IPS-11a (cell line): Measurements from ENCODE around the gene LYZL6.
"Not testable (repeated sequence)": the region's sequence is repeated elsewhere in the genome, so short reads cannot be mapped to it uniquely, and the experiment has no call there.

Source experiments
- H3K4me3 ChIP-seq: one replicate; pipeline ENCODE4 v1.5.1; 2013; ENCODE audit warnings: low read depth, low read length, control low read depth

Gene LYZL6

DNA sequence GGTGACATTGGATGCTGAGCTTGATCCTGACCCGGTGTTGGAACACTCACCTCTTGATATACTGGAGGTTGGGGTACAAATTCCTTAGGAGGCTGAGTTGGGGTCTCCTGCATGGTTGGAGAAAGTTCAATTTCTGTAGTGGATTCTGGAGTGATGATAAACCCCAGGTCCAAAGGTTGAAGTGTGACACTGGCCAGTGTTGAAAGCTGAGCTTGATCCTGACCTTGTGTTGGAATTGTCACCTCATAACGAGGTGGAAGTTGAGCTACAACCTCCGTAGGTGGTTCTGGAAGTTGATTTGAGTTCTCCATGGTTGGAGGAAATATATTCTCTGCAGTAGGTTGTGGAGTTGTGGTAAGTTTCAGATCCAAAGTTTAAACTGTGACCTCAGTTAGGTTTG is 34.1 kb downstream of the LYZL6 start:
- no peak overlapping the region for H3K4me3 ChIP-seq

GRCh38 chr17:35907691-35908090 is 35.8 kb downstream of the LYZL6 start:
- no peak overlapping the region for H3K4me3 ChIP-seq

- no peak overlapping the region for H3K4me3 ChIP-seq
These were observed 36.4 kb downstream of the LYZL6 start for GRCh38 chr17:35906926-35907637.

DNA sequence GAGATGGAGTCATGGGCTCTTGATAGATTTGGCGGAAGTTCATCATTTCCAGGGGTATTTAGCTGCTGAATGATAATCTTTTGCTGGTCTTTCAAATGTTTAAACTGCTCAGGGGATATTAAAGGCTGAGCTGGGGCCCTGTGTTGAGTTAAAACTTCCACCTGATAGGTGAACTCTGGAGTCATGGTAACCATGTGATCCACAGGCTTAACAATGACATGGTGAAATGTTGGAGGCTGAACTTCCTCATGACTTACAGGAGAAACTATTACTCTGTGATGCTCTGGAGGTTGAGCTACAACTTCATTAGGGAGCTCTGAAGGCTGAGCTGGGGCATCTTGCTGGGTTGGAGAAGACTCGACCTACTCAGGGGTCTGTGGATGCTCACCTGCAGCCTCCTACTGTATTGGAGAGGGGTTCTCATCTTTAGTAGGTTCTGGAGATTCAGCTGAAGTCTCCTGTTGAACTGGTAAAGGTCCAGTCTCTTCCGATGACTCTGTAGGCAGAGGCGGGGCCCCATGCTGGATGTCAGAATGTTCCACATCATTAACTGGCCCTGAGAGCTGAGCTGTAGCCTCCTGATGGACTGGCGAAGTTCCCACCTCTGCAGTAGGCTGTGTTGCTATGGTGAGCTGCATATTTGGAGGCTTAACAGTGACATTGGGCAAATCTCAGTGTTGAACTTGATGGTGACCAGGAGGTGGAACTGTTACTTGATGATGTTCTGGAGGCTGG is 37.2 kb downstream of the LYZL6 start:
- no peak overlapping the region for H3K4me3 ChIP-seq

DNA sequence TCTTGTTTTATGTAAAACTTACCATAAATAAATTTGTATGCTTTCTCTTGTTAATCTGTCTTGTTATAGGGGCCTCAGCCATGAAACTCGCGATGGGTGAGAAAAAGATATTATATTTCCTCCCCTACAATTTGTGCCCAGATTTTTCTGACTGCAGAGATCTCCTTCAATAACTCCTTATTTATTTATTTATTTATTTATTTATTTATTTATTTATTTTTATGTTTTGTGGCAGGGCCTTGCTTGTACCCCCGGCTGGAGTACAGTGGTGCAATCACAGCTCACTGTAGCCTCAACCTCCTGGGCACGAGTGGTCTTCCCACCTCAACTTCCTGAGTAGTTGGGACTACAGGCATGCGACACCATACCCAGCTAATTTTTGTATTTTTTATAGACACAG is 40.1 kb downstream of the LYZL6 start:
- H3K4me3 ChIP-seq, result no peak overlapping the region

DNA sequence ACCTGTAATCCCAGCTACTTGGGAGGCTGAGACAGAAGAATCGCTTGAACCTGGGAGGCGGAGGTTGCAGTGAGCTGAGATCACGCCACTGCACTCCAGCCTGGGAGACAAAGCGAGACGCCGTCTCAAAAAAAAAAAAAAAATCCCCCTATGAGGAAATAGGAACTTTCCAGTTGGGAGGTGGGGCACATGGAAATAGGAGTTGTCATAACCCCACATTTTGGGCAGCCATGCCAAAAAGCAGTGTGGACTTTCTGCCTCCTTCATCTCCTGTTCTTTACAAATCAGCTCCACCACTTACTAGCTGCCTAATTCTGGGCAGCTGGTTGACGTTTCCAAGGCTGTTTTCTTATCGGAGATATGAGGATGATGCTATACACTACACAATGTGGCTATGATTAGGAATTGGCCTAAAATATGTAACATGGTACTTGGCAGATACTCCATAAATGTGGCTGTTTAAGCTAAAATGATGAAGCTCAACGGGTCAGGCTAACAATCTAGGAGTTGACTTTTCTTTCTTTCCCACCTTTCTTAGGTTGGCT is 41.8 kb downstream of the LYZL6 start:
- no peak overlapping the region for H3K4me3 ChIP-seq

GRCh38 chr17:35900708-35901480 is 42.6 kb downstream of the LYZL6 start:
- no peak overlapping the region for H3K4me3 ChIP-seq

DNA sequence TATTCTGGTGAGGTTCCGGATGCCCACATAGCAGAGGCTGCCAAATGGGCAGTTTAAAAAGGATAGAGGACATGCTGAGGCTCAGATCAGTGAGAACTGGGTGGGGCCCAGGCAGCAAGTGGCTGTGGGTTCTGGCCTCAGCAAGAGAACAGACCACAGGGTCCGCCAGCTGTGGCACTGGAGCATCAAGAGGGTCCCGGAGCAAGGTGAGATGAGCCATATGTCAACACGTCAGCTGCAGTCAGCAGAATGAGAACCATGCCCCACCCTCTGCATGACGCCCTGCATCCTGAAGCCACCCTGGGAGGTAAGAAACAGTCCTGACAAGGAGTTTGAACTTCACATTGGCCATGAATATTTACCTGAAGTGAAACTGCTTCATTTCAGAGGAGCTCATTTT is 43.2 kb downstream of the LYZL6 start:
- H3K4me3 ChIP-seq, result no peak overlapping the region

DNA sequence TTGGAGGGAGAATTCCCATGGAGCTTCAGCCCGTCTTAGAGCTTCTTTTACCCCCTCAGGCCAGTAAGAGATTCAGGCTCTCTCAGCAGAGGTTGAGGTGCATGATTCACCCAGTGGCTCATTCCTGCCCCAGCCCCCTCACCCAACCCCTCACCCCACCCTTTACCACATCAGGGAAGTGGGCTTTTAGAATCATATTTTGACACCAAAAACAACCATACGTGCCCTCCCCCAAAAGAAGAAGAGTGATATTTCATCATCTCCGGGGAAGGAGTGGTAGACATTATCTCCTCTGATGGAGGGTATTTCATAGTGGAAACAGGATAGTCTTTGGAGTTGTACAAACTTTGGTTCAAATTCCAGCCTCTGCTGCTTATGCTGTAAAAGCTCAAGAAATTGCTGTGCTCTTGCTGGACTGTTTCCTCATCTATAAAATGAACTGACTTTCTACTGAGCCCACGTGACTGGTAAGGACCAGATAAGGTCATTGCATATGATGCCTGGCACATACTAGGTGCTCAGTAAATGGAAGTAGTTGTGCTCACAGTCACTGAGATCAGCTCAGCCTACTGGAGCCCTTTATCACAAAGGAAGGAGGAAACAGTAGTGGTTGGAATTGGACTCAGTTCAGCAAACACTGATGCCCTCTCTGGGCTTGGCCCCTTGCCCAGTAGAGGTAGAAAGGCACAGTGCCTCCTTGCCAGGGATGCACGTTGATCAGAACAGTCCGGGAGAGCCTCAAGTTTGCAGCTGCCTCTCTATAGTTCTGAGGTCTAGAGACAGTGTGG is 45.0 kb downstream of the LYZL6 start:
- no peak overlapping the region for H3K4me3 ChIP-seq

DNA sequence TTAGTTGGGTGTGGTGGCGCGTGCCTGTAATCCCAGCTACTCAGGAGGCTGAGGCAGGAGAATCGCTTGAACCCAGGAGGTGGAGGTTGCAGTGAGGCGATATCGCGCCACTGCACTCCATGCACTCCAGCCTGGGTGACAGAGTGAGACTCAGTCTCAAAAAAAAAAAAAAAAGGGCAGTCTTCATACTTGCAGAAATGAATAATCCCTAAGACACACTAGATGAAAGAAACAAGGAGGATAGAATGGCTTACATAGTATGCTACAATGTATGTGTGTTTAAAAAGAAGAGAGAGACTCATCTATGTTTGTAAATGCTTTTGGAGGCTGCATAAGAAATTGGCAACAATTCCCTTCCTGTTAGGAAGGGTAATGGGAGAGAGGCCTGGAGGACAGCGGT is 45.7 kb downstream of the LYZL6 start:
- H3K4me3 ChIP-seq, result not testable (repeated sequence)

- H3K4me3 ChIP-seq, result no peak overlapping the region
These were observed 47.6 kb downstream of the LYZL6 start for GRCh38 chr17:35895636-35896587.

GRCh38 chr17:35894206-35894605 is 49.3 kb downstream of the LYZL6 start:
- H3K4me3 ChIP-seq, result no peak overlapping the region

GRCh38 chr17:35893751-35894150 is 49.8 kb downstream of the LYZL6 start:
- H3K4me3 ChIP-seq, result no peak overlapping the region

DNA sequence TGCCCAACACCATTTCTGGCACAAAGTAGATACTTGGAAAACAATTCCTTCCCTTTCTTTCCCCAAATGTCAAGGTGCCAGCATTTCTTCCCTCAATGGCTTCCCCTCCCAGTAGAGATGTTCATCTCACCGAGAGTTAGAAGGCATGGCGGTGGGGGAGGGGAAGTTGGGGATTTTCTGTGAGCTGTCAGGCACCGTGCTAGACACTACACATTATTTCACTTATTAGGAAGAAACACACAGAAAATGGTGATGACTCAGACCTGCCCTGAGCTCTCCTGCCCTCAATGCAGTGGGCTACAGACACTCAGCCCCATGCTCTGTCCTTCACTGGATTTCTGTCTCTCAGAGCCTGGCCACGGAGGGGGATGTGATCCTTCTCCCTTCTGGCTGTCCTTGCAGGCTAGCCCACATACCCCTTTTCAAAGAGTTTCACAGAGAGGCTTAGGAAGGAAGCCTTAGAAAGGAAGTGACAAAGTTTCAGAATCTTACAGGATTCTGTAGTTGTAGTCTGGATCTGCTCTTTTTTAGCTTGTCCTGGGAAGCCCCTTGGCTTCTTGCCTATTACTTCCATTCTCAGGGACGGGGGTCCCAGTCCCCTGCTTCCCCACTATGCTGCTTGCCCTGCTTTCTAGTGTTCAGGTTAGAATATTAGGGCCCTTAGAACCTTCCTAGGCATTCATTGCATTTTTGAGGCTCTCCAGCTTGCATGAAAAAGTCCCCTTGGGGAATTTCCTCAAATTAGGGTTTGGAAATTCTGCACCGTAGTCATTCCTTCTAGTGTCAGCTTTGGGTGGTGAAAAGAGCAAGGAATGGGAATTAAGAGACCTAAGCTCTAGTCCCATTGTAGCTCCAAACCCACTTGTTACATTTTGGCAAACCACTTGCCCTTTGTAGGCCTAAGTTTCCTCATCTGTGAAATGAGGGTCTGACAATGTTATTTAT is 51.1 kb downstream of the LYZL6 start:
- no peak overlapping the region for H3K4me3 ChIP-seq

GRCh38 chr17:35891269-35891668 is 52.2 kb downstream of the LYZL6 start:
- H3K4me3 ChIP-seq, result no peak overlapping the region

DNA sequence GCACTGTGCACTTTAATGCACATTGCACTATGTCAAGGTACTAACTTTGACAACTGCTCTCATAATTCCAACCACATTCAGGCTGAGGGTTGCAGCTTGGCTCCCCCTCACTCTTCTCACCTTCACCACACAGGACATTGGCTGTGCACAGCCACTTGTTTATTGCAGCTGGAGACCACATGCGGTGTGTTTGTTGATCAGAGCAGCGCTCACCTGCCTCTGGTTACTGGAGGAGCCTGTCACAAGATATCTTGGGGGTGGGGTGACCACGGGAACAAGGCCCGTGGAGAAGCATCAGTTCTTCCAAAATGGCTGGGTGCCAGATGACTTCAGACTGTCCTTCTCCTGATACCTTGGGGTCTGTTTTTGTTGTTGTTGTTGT is 52.7 kb downstream of the LYZL6 start:
- no peak overlapping the region for H3K4me3 ChIP-seq

GRCh38 chr17:35889818-35890773 is 53.4 kb downstream of the LYZL6 start:
- H3K4me3 ChIP-seq, result no peak overlapping the region
